GM19035 (cell line): Measurements from ENCODE around the gene DENND1A.

Experiments
- ATAC-seq: cut with Tn5 transposase; IDR thresholded peaks from one replicate; pipeline ENCODE4 v1.9.1; 2021; ENCODE audit not compliant: unreplicated experiment

Gene DENND1A

GRCh38 chr9:123775289-123776284, 154.3 kb downstream of the DENND1A start:
- ATAC-seq = no peak

GRCh38 chr9:123773783-123774182, 156.1 kb downstream of the DENND1A start:
- ATAC-seq = no peak

GRCh38 chr9:123772967-123773366, 157.0 kb downstream of the DENND1A start:
- ATAC-seq = no peak

- ATAC-seq = no peak
Measured at GRCh38 chr9:123772374-123772773, 157.6 kb downstream of the DENND1A start.

- no peak for ATAC-seq
Measured at GRCh38 chr9:123771690-123772089, 158.2 kb downstream of the DENND1A start.

GRCh38 chr9:123769719-123770118, 160.2 kb downstream of the DENND1A start:
- ATAC-seq = no peak

- ATAC-seq = no peak
Measured at GRCh38 chr9:123763910-123764588, 165.9 kb downstream of the DENND1A start.

- ATAC-seq = no peak
Measured at GRCh38 chr9:123761905-123762605, 167.9 kb downstream of the DENND1A start.

GRCh38 chr9:123757960-123758359, 172.0 kb downstream of the DENND1A start:
- ATAC-seq = no peak

GRCh38 chr9:123757547-123757946, 172.4 kb downstream of the DENND1A start:
- no peak for ATAC-seq

GRCh38 chr9:123756484-123757106, 173.3 kb downstream of the DENND1A start:
- no peak for ATAC-seq

- ATAC-seq = no peak
Measured at GRCh38 chr9:123753669-123754258, 176.2 kb downstream of the DENND1A start.

GRCh38 chr9:123753016-123753415, 176.9 kb downstream of the DENND1A start:
- ATAC-seq = no peak

- no peak for ATAC-seq
Measured at GRCh38 chr9:123749580-123750202, 180.2 kb downstream of the DENND1A start.

- ATAC-seq = no peak
Measured at GRCh38 chr9:123746765-123747164, 183.2 kb downstream of the DENND1A start.

GRCh38 chr9:123745933-123746332, 184.0 kb downstream of the DENND1A start:
- ATAC-seq = no peak

- no peak for ATAC-seq
Measured at GRCh38 chr9:123745451-123745850, 184.5 kb downstream of the DENND1A start.

GRCh38 chr9:123743737-123744136, 186.2 kb downstream of the DENND1A start:
- ATAC-seq = no peak

GRCh38 chr9:123742009-123742767, 187.7 kb downstream of the DENND1A start:
- ATAC-seq = no peak
